ENCODE data around the gene GRIPAP1.

Gene GRIPAP1

GRCh38 chrX:48957827-48958634, 44.0 kb downstream of the GRIPAP1 start:
- DNase-seq = peak; percentile 99

GRCh38 chrX:48957477-48957826, 44.6 kb downstream of the GRIPAP1 start, which contains the start of gene OTUD5:
OTUD5 (minus strand) TSS chrX:48957607; CDS start chrX:48957570, 37 bp downstream.
- DNase-seq = peak; percentile 67

- DNase-seq = no peak
Observed at GRCh38 chrX:48956728-48957414, 45.2 kb downstream of the GRIPAP1 start.

GRCh38 chrX:48948589-48948988, 53.5 kb downstream of the GRIPAP1 start:
- no peak for DNase-seq

- peak; percentile 14 for DNase-seq
Observed at GRCh38 chrX:48945517-48946348, 56.3 kb downstream of the GRIPAP1 start.

- DNase-seq = no peak
Observed at GRCh38 chrX:48942895-48943294, 59.2 kb downstream of the GRIPAP1 start.

- DNase-seq = no peak
Observed at GRCh38 chrX:48940404-48940955, 61.6 kb downstream of the GRIPAP1 start.

GRCh38 chrX:48939524-48940228, 62.4 kb downstream of the GRIPAP1 start:
- DNase-seq = no peak

GRCh38 chrX:48938721-48939425, 63.2 kb downstream of the GRIPAP1 start:
- DNase-seq = no peak

GRCh38 chrX:48937054-48937907, 64.8 kb downstream of the GRIPAP1 start:
- DNase-seq = peak; percentile 10

- DNase-seq = no peak
Observed at GRCh38 chrX:48936429-48937053, 65.5 kb downstream of the GRIPAP1 start.

GRCh38 chrX:48935301-48935670, 66.8 kb downstream of the GRIPAP1 start:
- DNase-seq = no peak

- DNase-seq = no peak
Observed at GRCh38 chrX:48934581-48935300, 67.3 kb downstream of the GRIPAP1 start.

GRCh38 chrX:48933757-48934156, 68.3 kb downstream of the GRIPAP1 start:
- DNase-seq = no peak

GRCh38 chrX:48927736-48928382, 74.2 kb downstream of the GRIPAP1 start:
- no peak for DNase-seq

GRCh38 chrX:48927123-48927522, 74.9 kb downstream of the GRIPAP1 start:
- DNase-seq = no peak

- DNase-seq = no peak
Observed at GRCh38 chrX:48924270-48924669, 77.8 kb downstream of the GRIPAP1 start.

- no peak for DNase-seq
Observed at GRCh38 chrX:48923771-48924170, 78.3 kb downstream of the GRIPAP1 start.
